KBM-7 (cell line): ENCODE data around the gene IGFBP6.

Source experiments
- DNase-seq: peaks from one replicate; pipeline ENCODE4 v3.0.0-alpha.2; 2015
- in situ Hi-C: fragments of 300-500 bp; cut with MboI; formaldehyde crosslinking; loops from 2 replicates; pipeline ENCODE4 v1.14.3; 2020; ENCODE audit warnings: low sequenced_read_pairs, low pct_unique_long_range_greater_than_20kb, mixed read lengths

IGFBP6 gene

DNA sequence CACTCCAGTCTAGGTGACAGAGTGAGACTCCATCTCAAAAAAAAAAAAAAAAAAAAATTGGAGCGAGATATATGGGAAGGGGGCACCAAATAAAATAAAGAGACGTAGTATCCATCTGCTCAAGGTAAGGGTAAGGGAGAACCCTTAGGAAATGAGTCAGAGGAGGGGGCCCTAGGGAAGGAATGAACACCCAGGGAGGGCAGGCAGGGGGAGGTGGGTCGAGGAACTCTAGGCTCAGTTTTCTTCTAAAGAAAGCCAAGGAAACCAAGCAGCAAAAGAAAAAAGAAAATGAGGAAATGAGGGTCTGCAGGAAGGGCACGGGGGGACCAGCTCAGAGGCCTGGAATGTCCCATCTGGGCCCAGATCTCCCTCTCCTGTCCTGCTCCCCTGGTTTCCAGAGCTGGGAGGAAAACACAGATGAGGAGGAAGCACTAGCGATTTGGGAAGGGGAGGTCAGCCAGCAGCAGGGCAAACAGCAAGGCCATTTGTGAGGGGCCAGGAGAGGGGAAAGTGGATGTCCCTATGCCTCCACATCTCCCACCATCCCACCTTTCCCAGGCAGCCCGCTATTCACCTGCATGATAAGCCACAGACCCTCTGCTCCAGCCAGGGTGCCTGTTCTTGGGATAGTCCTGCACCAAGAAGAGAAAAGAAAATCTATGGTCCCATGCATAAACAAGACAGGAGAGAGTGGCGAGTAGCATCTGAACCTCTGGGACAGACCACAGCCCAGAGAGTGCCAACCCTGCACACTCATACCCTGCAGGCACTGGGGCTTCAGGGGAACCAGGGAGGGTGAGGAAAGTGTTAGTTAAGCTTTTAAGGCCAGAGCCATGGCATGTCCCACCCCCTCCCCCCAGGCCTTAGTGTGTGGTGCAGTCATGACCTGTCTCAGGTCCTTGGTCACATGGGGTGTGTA lies 30.1 kb upstream of the IGFBP6 start:
- no peak for DNase-seq
- in situ Hi-C loops, result loop anchor here (25.0 kb wide), 1 partner anchor 220 kb away; the partner anchor contains the start of genes MYG1 and PFDN5

DNA sequence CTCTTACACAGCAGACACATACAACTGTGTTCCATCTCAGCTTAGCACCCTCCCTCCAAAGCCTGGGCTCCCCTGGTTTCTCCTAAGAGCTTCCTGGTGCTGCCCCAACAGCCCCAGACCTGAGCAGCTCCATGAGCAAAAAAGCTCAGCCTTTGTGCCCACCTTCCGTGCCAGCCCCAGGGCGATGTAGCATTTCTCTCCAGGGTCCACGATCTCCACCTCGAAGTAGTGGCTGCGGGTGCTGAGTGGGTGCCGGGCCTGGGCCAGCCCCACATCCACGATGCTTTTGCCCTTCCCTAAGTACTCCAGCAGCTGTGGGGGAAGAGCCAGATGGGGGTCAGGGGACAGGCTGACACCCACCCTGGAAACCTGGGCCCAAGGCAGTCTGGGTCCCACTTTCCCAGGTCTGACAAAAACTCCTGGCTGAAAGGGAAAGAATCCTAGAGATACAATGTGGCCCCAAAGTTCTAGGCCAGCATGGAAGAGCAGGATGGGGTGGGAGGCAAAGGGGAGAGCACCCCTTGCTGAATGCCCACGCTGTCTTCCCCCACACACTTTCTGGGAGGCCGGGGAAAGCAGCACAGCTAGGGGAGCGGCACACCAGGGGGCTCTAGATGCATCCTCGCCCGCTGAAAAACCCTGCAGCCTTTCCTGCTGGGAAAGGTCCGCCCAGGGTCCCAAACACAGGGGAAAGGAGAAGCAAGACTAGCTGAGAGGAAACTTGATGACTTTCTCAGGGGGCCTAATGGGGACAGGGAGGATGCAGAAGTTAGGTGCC lies 29.3 kb upstream of the IGFBP6 start:
- DNase-seq, result no peak
- in situ Hi-C loops, result loop anchor here (25.0 kb wide), 1 partner anchor 219 kb away; the partner anchor contains the start of genes MYG1 and PFDN5

DNA sequence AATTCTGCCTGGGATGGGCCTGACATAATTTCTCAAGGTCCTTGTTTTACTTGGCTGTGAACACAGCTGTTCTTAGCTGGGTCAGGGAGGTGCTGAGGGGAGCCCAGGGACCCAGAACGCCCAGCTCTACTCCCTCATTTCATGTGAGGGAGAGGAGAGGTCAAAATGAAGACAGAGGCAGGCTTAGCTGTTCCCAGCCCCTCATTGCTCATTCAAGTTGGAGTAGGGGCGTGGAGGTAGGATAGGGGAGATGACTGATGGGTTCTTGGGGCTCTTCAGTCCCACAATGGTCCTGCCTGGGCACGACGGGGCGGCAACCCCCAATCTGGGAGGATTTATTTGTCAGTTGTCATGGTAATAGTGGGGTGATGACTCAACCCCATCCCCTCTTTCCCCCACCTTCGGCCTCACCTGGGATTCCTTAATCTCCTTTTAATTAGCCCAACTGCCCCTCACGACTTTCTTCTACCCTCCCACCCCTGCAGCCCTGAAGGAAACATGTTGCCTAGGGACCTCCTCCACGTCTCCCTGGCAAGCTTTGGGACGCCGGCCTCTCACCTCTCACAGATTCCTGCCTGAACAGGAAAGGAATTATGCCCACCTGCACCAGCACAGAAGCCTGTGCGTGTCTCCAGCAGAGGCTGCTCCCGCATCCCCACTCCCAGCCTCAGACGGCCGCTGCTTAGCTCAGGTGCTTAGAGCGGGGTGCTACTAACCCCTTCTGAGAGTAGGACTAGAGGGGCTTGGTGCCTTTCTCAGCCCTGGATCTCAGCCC lies 28.5 kb upstream of the IGFBP6 start:
- in situ Hi-C loops, result loop anchor here (25.0 kb wide), 1 partner anchor 218 kb away; the partner anchor contains the start of genes MYG1 and PFDN5
- no peak for DNase-seq

DNA sequence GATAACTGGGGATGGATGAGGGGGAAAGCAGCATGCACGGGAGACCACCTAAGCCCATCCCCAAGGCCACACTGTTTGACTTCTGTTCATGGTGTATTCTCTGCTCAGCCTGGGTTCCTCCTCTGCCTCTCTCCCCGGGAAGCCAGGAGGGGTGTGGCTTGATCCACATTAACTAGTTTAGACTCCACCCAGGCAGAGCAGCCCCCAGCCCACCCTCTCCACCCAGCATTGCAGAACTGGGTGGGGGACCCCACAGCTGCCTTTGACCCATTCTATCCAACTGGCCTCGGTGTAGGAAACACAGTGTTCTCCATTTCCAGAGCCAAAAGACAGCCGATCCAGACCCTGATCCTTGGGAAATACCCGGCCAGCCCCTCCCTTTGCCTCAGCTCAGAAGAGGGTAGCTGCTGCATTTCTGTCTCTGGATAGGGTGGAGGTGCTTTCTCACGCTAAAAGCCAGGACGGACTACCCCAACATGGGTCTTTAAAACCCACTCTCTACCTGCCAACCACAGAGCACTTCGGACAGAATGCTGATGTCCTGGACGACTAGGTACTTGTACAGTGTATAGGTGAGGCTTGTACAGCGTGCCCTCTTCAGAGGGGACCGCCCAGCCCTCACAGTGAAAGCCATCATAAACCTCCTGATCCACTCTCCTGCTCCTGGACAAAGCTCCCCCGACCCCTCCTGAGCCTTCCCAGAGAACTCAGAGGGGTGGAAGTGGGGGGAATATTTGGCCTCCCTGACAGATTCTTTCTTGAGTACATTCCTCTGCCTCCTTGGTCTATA lies 27.7 kb upstream of the IGFBP6 start:
- in situ Hi-C loops, result loop anchor here (25.0 kb wide), 1 partner anchor 217 kb away; the partner anchor contains the start of genes MYG1 and PFDN5

DNA sequence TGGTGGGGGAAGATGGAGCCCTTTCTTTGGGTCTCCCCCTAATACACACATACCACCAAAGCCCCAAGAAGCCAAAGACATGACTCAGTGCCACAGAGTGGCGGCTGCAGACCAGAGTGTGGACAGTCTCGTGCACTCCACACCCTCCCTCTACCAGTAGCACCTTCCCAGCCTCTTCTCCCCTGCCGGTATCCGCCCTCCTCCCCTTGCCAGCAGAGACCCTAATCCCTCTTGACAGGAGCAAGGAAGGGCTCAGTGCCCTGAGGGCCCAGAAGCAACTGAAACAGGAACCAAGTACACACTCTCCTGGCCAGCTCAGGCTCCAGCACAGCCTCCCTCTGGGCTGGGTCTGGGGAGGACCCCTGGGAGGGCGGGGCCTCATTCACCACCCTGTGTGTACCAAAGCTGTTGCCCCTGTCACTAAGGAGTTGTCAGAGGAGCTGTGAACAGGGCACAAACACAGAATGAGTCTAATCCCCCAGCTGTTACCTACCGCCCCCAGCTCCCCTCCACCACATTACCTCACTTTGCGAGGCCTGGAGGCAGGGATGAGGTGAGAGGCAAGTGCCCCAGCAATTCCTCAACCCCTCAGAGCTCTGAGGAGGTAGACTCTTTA lies 26.5 kb upstream of the IGFBP6 start:
- no peak for DNase-seq
- in situ Hi-C loops, result loop anchor here (25.0 kb wide), 1 partner anchor 216 kb away; the partner anchor contains the start of genes MYG1 and PFDN5

More for the DNA sequence above, 27.7 kb upstream of the IGFBP6 start:
- no peak for DNase-seq

DNA sequence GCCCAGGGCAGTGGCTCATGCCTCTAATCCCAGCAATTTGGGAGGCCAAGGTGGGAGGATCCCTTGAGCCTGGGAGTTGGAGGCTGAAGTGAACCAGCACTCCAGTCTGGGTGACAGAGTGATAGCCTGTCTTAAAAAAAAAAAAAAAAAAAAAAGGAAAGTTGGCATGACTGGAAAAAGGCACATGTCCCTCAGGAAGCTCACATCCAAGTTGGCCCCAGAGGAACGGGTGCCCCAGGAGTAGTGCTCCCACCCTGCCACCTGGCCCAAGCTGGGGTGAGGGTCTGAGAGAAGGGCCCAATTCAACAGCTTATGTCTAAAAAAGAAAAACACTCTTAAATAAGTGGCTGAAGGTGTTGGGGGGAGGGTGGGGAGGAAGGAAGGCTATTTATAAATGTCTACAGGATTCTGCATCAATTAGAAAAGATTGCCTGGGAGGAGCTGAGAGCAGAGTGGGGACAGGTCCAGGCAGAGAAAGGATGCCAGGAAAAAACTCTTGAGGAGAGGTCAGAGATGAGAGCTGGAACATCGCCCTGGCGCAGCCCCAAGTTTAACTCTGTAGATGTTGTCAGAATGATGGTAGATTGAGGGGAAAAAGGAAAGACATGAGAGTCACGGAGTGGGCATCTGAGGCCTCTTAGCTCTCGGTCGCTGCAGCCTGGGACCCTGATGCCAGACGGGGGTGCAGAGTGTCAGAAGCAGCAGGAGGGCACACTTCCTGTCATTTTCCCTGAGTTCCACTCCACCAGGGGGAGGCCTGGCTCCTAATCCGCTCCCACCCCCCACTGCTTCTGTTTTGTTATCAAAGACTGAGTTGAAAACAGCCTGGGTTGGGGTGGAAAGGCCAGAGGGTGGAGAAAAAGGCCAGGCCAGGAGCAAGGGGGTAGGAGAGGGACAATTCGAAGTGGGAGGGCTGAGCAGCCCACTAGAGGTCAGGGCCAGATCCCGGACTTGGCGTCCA lies 25.6 kb upstream of the IGFBP6 start:
- no peak for DNase-seq
- in situ Hi-C loops, result loop anchor here (25.0 kb wide), 1 partner anchor 215 kb away; the partner anchor contains the start of genes MYG1 and PFDN5

DNA sequence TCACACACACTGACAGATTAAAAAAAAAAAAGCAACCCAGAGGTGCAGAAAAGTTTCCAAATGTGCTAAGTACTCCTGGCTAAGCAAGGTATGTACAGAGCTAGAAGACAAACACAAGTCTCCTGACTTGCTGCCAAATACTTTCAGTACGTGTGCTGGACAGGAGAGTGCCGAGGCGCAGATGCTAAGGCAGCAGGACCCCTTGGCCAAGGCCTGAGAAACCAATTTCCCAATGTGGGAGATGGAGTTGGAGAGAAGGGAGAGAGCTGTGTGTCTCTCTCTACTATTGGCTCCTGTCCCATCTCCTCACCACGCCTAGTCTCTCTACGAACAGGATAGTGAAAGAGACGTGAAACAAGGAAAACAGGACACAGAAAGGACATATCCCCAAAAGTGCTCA lies 23.6 kb upstream of the IGFBP6 start:
- in situ Hi-C loops, result loop anchor here (25.0 kb wide), 1 partner anchor 213 kb away; the partner anchor contains the start of genes MYG1 and PFDN5
- DNase-seq, result no peak

DNA sequence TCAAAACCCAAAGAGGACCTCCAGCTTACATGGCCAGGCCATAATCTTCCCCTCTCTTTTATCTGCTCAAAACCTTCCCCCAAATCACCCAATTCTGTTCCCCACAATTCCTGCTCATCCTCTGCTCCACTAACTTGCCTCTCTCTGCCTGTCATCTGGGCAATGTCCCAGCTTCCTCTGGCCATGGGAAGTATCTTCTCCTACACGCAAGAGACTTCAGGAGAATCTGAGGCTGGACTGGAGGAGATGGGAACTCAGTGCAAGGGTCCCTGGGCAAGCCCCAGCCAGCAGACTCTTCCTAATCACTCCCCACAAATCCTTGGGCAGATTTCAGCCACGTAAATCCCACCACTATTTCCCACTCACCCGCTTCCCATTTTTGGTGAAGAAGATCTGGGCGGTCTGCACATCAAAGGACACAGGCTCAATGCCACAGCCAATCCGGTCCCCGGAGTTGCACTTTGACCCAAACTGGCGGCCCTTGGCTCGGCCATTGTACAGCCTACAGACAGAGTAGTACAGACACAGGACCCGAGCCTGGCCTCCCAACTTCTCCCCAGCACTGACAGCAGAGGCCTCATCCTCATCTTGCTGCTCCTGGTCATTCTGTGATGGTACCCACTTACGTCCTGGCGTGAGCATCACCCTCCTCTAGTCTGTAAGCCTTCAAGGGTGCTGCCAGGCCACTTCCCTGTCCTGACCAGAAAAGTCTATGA lies 23.0 kb upstream of the IGFBP6 start:
- in situ Hi-C loops, result loop anchor here (25.0 kb wide), 1 partner anchor 213 kb away; the partner anchor contains the start of genes MYG1 and PFDN5
- no peak for DNase-seq

DNA sequence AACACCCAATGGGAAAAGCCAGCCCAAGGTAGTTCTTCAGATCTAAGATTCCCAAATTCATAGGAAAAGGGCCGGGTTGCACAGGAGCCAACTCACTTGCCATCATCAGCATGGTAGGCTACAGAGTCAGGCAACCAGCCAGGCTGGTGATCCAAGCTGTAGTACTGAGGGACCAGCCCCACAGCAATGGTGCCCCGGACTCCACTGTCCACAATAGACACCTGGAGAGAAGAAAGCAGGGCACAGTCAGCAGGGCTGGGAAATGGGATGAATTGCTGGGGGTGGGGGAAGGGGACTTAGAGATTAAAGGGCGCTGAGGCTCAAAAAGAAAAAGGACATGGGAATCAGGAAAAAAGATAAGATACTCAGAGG lies 22.5 kb upstream of the IGFBP6 start:
- in situ Hi-C loops, result loop anchor here (25.0 kb wide), 1 partner anchor 212 kb away; the partner anchor contains the start of genes MYG1 and PFDN5
- no peak for DNase-seq

DNA sequence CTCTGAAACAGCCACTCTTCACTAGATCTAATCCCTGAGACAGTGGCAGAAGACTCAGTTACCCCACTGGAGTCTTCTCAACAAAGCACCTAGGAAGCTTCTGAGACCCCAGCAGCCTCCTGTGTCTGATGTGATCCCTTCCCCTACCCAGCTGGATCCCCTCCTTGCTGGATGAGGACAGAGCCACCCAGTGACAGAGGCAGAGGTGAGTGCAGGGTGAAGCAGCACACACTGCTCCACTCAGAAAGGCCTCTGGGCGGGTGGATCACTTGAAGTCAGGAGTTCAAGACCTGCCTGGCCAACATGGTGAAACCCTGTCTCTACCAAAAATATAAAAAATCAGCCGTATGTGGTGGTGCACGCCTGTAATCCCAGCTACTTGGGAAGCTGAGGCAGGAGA lies 21.0 kb upstream of the IGFBP6 start:
- DNase-seq, result no peak
- in situ Hi-C loops, result no loop called here

DNA sequence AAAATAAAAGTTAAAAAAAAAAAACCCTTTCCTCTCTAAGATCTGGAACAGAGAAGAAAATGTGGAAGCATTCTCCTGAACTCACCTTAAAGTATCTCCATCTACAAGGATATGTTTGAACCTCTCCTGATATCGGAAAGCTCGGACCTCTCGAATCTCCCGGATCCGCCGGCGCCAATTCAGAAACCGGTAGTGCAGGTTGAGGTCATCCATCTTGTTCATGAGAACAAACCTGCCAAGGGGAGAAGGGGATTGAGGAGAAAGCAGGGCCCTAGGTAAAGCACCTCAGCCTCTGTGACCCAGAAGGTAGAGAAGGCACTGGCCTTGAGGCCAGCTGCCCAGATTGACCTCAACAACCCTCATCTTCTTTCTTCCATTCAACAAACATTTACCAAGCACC lies 20.4 kb upstream of the IGFBP6 start:
- DNase-seq, result no peak
- in situ Hi-C loops, result no loop called here

DNA sequence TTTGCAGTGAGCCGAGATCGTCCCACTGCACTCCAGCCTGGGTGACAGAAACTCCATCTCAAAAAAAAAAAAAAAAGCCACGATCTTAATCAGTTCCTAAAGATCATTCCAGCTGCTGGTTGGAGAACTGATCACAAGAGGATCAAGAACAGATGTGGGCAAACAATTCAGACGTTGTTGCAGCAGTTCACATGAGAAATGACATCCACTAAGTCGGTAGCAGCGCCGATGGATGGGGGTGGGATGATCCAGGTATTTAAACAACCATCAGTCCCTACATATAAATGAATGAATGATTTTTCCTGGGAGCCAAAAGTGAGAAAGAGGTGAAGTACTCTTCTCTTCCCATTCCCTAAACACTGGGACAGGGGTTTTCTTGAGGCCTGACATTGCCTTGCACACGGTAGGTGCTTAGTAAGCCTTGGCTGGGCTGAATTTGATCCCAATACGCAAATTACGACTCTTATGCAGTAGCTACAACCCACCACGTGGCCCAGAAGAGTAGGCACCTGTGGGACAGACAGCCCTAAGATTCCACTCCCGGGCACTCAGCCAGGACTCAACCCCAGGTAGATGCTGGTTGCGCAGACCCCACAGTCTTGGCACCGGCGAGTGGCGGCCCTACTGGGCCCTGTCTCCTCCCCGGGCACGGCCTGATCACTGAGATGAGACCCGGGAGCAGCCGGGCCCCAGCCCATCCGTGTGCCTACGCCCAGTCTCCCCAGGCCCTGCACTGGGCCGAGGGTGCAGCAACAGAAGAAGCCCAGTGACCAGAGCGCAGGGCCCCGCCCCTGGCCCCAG lies 18.8 kb upstream of the IGFBP6 start:
- in situ Hi-C loops, result no loop called here
- DNase-seq, result peak; percentile 51

DNA sequence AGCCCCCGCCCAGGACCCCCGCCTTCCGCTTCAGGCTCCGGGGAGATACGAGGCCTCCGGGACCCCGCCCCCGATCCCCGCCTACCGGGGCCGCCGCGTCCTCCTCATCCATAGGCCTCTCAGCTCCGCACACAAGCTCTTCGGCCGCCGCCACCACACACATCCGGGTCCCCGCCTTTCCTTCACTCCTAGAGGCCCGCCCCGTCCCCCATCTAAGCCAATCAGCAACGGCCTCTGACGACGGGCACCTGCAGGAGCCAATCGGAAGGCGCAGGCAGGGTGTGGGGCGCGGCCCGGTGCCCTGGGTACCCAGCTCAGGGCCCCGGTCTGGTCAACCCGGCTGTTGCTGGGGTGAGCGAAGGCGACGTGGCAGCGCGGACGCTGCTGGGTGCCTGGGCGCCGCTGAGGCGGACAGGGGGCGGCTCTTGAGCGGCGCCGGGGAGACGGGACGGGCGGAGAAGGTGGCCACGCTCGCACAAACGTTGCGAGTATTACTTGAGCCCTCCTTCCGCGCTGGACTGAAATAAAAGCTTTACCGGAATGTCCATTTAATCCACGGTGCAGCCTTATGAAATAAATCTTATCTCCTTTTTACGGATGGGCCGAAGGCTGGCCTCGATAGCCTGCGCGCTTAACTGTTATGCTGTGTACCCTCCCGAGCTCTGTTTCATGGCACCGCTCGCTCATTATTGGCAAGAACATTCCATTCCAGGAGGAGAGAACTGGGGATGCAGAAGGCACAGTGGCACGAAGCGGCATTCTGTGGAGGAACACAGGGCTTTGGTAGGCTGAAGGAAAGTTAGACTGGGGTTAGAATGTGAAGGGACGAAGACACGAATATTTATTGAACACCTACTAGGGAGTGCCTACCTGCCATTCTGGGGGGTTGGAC lies 18.0 kb upstream of the IGFBP6 start, which contains the start of gene SPRYD3:
SPRYD3 (minus strand) TSS at position 165 of the 892 bp plus-strand sequence; CDS start at position 108, 57 bp downstream.
- in situ Hi-C loops, result no loop called here
- peak; percentile 97 for DNase-seq

DNA sequence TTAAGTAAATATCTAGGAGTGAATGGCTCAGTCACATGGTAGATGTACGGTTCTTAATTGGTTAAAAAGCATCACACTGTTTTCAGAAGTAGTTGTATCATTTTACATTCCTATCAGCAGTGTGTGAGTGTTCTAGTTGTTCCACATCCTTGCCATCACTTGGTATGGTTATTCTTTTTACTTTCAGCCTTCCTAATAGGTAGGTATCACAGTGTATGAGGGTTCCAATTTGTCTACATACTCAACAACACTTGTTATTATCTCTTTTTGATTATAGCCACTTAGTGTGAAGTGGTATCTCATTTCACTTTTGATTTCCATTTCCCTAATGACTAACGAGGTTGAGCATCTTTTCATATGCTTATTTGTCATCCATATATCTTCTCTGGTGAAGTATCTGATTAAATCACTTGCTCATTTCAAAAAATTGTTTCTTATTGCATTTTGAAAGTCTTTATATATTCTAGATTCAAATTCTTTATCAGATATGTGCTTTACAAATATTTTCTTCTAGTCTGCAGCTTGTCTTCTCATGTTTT lies 14.8 kb upstream of the IGFBP6 start:
- DNase-seq, result no peak
- in situ Hi-C loops, result no loop called here
